Measurements from ENCODE around the gene THNSL1.
A peak's percentile ranks its signal among the peaks of the same experiment; 100 is the strongest.

THNSL1 gene

DNA sequence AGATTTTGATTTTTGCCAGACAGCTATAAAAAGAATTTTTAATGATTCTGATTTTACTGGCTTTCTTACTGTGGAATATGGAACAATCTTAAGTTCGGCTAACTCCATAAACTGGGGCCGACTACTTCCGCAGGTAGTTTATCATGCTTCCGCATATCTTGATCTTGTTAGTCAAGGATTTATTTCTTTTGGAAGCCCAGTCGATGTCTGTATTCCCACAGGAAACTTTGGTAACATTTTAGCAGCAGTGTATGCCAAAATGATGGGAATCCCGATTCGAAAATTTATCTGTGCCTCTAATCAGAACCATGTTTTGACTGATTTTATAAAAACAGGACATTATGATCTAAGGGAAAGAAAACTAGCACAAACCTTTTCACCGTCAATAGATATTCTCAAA, 8.1 kb downstream of the THNSL1 start:
- Histone ChIP-seq H3K36me3 (ENCODE audit: control insufficient read depth, insufficient read depth, low read length) (no peaks in the 10 kb centered on the region), H3K4me3 (replicated peaks; ENCODE audit: low read depth, low read length) (no peak overlapping the region), H3K27me3 (replicated peaks; ENCODE audit: control insufficient read depth, insufficient read depth, low read length) (no peaks in the 10 kb centered on the region)
- DNase-seq (ENCODE audit: extremely low read depth, insufficient read length), result no peak
- no peak for TF ChIP-seq CTCF (IDR thresholded peaks at IDR 0.05; ENCODE audit: insufficient read depth, low read length, poor library complexity, severe bottlenecking)

GRCh38 chr10:25026463-25026862, 10.1 kb downstream of the THNSL1 start:
- no peak for TF ChIP-seq CTCF (IDR thresholded peaks at IDR 0.05; ENCODE audit: insufficient read depth, low read length, poor library complexity, severe bottlenecking)

GRCh38 chr10:25028711-25029110, 12.3 kb downstream of the THNSL1 start:
- Histone ChIP-seq H3K4me3 (replicated peaks; ENCODE audit: low read depth, low read length) (no peak overlapping the region), H3K27me3 (replicated peaks; ENCODE audit: control insufficient read depth, insufficient read depth, low read length) (no peaks in the 10 kb centered on the region), H3K36me3 (ENCODE audit: control insufficient read depth, insufficient read depth, low read length) (no peaks in the 10 kb centered on the region)
- no peak for TF ChIP-seq CTCF (IDR thresholded peaks at IDR 0.05; ENCODE audit: insufficient read depth, low read length, poor library complexity, severe bottlenecking)
- DNase-seq (ENCODE audit: extremely low read depth, insufficient read length), result no peak

More at GRCh38 chr10:25026463-25026862, 10.1 kb downstream of the THNSL1 start:
- no peak for DNase-seq (ENCODE audit: extremely low read depth, insufficient read length)
- Histone ChIP-seq H3K36me3 (ENCODE audit: control insufficient read depth, insufficient read depth, low read length) (no peaks in the 10 kb centered on the region), H3K27me3 (replicated peaks; ENCODE audit: control insufficient read depth, insufficient read depth, low read length) (no peaks in the 10 kb centered on the region), H3K4me3 (replicated peaks; ENCODE audit: low read depth, low read length) (no peak overlapping the region)

GRCh38 chr10:25029519-25029918, 13.1 kb downstream of the THNSL1 start:
- Histone ChIP-seq H3K4me3 (replicated peaks; ENCODE audit: low read depth, low read length) (no peak overlapping the region), H3K36me3 (ENCODE audit: control insufficient read depth, insufficient read depth, low read length) (no peaks in the 10 kb centered on the region), H3K27me3 (replicated peaks; ENCODE audit: control insufficient read depth, insufficient read depth, low read length) (no peaks in the 10 kb centered on the region)
- DNase-seq (ENCODE audit: extremely low read depth, insufficient read length), result no peak
- TF ChIP-seq CTCF (IDR thresholded peaks at IDR 0.05; ENCODE audit: insufficient read depth, low read length, poor library complexity, severe bottlenecking), result no peak

GRCh38 chr10:25036381-25036780, 20.0 kb downstream of the THNSL1 start:
- no peak for TF ChIP-seq CTCF (IDR thresholded peaks at IDR 0.05; ENCODE audit: insufficient read depth, low read length, poor library complexity, severe bottlenecking)
- no peak overlapping the region for H3K4me3 ChIP-seq (replicated peaks; ENCODE audit: low read depth, low read length)
- peak; percentile 9 for DNase-seq (ENCODE audit: extremely low read depth, insufficient read length)
- H3K36me3 ChIP-seq (ENCODE audit: control insufficient read depth, insufficient read depth, low read length), result no peaks in the 10 kb centered on the region
- H3K27me3 ChIP-seq (replicated peaks; ENCODE audit: control insufficient read depth, insufficient read depth, low read length), result no peaks in the 10 kb centered on the region

DNA sequence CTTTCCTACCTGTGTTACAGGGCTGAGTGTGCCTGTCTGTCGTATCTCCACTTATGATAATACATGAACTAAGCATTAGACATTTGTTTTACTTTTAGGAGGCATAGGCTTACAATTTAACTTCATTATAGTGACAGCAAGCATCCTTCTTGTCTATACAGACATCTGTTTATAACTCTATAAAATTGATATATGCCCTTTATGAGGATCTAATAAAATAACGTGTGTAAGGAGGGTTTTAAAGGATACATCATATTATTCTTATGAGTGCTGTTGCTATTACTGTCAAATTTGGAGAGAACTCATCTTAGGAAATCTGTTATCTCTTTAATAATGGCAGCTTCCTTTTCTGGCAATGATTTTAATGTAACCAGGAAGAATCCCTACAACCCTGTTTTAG, 21.9 kb downstream of the THNSL1 start:
- H3K4me3 ChIP-seq (replicated peaks; ENCODE audit: low read depth, low read length), result no peak overlapping the region
- TF ChIP-seq CTCF (IDR thresholded peaks at IDR 0.05; ENCODE audit: insufficient read depth, low read length, poor library complexity, severe bottlenecking), result no peak
- H3K27me3 ChIP-seq (replicated peaks; ENCODE audit: control insufficient read depth, insufficient read depth, low read length), result no peaks in the 10 kb centered on the region
- no peak for DNase-seq (ENCODE audit: extremely low read depth, insufficient read length)
- no peaks in the 10 kb centered on the region for H3K36me3 ChIP-seq (ENCODE audit: control insufficient read depth, insufficient read depth, low read length)
